Astrocyte (in vitro differentiated cells and primary cell): Measurements from ENCODE around the gene BLOC1S3.

Source experiments
- EZH2 ChIP-seq: IDR thresholded peaks from 2 replicates; pipeline ENCODE4 v1.6.1; 2012; ENCODE audit warnings: mild to moderate bottlenecking, low read length, inconsistent platforms; ENCODE audit not compliant: insufficient read depth
- TF ChIP-seq, protein P1 (sequence below): IDR thresholded peaks from 2 replicates; pipeline ENCODE4 v1.5.1; 2011; ENCODE audit warnings: low read depth, mild to moderate bottlenecking, inconsistent platforms, low read length, moderate library complexity; ENCODE audit not compliant: insufficient read depth

- TF ChIP-seq, protein P1, sequence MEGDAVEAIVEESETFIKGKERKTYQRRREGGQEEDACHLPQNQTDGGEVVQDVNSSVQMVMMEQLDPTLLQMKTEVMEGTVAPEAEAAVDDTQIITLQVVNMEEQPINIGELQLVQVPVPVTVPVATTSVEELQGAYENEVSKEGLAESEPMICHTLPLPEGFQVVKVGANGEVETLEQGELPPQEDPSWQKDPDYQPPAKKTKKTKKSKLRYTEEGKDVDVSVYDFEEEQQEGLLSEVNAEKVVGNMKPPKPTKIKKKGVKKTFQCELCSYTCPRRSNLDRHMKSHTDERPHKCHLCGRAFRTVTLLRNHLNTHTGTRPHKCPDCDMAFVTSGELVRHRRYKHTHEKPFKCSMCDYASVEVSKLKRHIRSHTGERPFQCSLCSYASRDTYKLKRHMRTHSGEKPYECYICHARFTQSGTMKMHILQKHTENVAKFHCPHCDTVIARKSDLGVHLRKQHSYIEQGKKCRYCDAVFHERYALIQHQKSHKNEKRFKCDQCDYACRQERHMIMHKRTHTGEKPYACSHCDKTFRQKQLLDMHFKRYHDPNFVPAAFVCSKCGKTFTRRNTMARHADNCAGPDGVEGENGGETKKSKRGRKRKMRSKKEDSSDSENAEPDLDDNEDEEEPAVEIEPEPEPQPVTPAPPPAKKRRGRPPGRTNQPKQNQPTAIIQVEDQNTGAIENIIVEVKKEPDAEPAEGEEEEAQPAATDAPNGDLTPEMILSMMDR: no peak
- no peak for TF ChIP-seq EZH2
Measured at GRCh38 chr19:45133661-45134060, 44.9 kb upstream of the BLOC1S3 start.
